K562 (cell line): Measurements from ENCODE around the gene HTR1D. TPM values are rescaled to one million over a fixed set of nuclear protein-coding genes. Genes with fewer than 3 reads are reported as not detected.

Source experiments
- ATAC-seq: fragments of 200-7000 bp; cut with Tn5 transposase; 3 replicates; pipeline ENCODE4 v1.9.1; 2020; ENCODE audit warnings: moderate library complexity
- BruUV-seq: library from RNA; stranded (reverse); fragments of 400-500 nt; replicated peaks from 2 replicates; lab custom pipeline; 2021; lab: Mats Ljungman, UMichigan
- CTCF ChIA-PET: fragments of 300-600 bp; formaldehyde crosslinking; extraction: SDS; loops from one replicate; lab custom pipeline; 2021; ENCODE audit warnings: low intra/inter-chr PET ratio; lab: Yijun Ruan, JAX
- POLR2A ChIA-PET: fragments of 300-600, 350-650 bp; sonication (Branson Sonifier 250); formaldehyde crosslinking; extraction: SDS; loops from one replicate; lab custom pipeline; 2021; ENCODE audit warnings: antibody characterized with exemption, inconsistent platforms; lab: Yijun Ruan, JAX
- DNase-seq, 4 experiments: peaks; one replicate each; pipeline versions ENCODE4 v3.0.0 to v3.0.0-alpha.2; 2011 to 2018; ENCODE audit warnings: low spot score in 3 of 4, mixed read lengths in 3 of 4; ENCODE audit errors: extremely low read depth in 1 of 4
- FAIRE-seq: peaks from 2 replicates; lab custom pipeline; 2011; peaks lifted over from hg19 to GRCh38; lab: Jason Lieb, UNC
- H2AFZ ChIP-seq: 2 replicates; pipeline ENCODE4 v1.6.0; 2011; ENCODE audit warnings: low read depth, low read length, control low read depth, inconsistent platforms
- H3K27ac ChIP-seq: fragments of 200-600 bp; 3 replicates; pipeline ENCODE4 v1.8.0; 2011; ENCODE audit warnings: low read depth, mild to moderate bottlenecking, control low read depth, inconsistent platforms, low read length, moderate library complexity, mixed read lengths; ENCODE audit errors: extremely low read depth
- H3K27me3 ChIP-seq, 2 experiments: fragments of 300-600 bp in 1 of 2; 2 replicates in 1 of 2; 3 replicates in 1 of 2; pipeline versions ENCODE4 v1.6.0 to v1.8.0; 2011; ENCODE audit warnings: inconsistent platforms in 2 of 2, low read length in 2 of 2, mild to moderate bottlenecking in 1 of 2, mixed read lengths in 1 of 2, moderate library complexity in 1 of 2; ENCODE audit not compliant: control insufficient read depth in 2 of 2, insufficient read depth in 2 of 2
- H3K36me3 ChIP-seq: fragments of 300-600 bp; 3 replicates; pipeline ENCODE4 v1.8.0; 2011; ENCODE audit warnings: mild to moderate bottlenecking, low read length, inconsistent platforms; ENCODE audit not compliant: control insufficient read depth, insufficient read depth
- H3K4me1 ChIP-seq, 2 experiments: fragments of 200-600 bp in 1 of 2; replicated peaks in 1 of 2; 2 replicates in 1 of 2; 3 replicates in 1 of 2; pipeline versions ENCODE4 v1.5.1 to v1.8.0; 2011; ENCODE audit warnings: inconsistent platforms in 2 of 2, low read length in 2 of 2, mild to moderate bottlenecking in 1 of 2, mixed read lengths in 1 of 2, moderate library complexity in 1 of 2; ENCODE audit not compliant: control insufficient read depth in 2 of 2, insufficient read depth in 2 of 2
- H3K4me2 ChIP-seq: 2 replicates; pipeline ENCODE4 v1.6.1; 2011; ENCODE audit warnings: low read length, control low read depth, inconsistent platforms, mixed read lengths; ENCODE audit not compliant: insufficient read depth
- H3K4me3 ChIP-seq: fragments of 200-600 bp; sonication (generic), shearing (Covaris generic); 2 replicates; pipeline ENCODE4 v1.5.1; 2016; ENCODE audit warnings: control low read depth, inconsistent platforms
- H3K79me2 ChIP-seq: fragments of 200-600 bp; 3 replicates; pipeline ENCODE4 v1.8.0; 2011; ENCODE audit warnings: low read length, inconsistent platforms; ENCODE audit not compliant: control insufficient read depth, insufficient read depth
- H3K9ac ChIP-seq, 2 experiments: 2 replicates each; pipeline versions ENCODE4 v1.6.0 to v1.6.1; 2011; ENCODE audit warnings: low read depth in 2 of 2, low read length in 2 of 2, control low read depth in 1 of 2, inconsistent platforms in 1 of 2, mild to moderate bottlenecking in 1 of 2, mixed read lengths in 1 of 2; ENCODE audit not compliant: insufficient read depth in 1 of 2
- H3K9me1 ChIP-seq: one replicate; pipeline ENCODE4 v1.6.0; 2011; ENCODE audit warnings: inconsistent platforms, mild to moderate bottlenecking, low read length, moderate library complexity; ENCODE audit not compliant: control insufficient read depth, insufficient read depth
- H3K9me3 ChIP-seq: replicated peaks from 2 replicates; pipeline ENCODE4 v1.5.1; 2011; ENCODE audit warnings: low read depth, low read length, inconsistent platforms; ENCODE audit not compliant: control insufficient read depth, insufficient read depth
- H4K20me1 ChIP-seq: replicated peaks from 2 replicates; pipeline ENCODE4 v1.6.1; 2011; ENCODE audit warnings: low read length, inconsistent platforms, mixed read lengths; ENCODE audit not compliant: control insufficient read depth, insufficient read depth
- ADNP ChIP-seq: fragments of 200-800 bp; sonication (Bioruptor generic); IDR thresholded peaks from 2 replicates; pipeline ENCODE4 v1.6.1; 2016; ENCODE audit warnings: missing genetic modification characterization, missing compliant biosample characterization
- CEBPG ChIP-seq, 3 experiments: fragments of 200-800 bp in 1 of 3; sonication (Bioruptor generic) in 1 of 3; sonication (generic) in 1 of 3; formaldehyde crosslinking in 1 of 3; IDR thresholded peaks in 2 of 3; conservative IDR thresholded peaks in 1 of 3; 2 replicates each; pipeline versions ENCODE4 v1.6.1 to v1.8.0; 2016 to 2022; ENCODE audit warnings: missing compliant biosample characterization in 2 of 3, missing genetic modification characterization in 2 of 3, mild to moderate bottlenecking in 1 of 3, missing genetic modification reagents in 1 of 3
- NFE2 ChIP-seq: IDR thresholded peaks from 2 replicates; pipeline ENCODE4 v1.6.1; 2014; ENCODE audit warnings: antibody characterized with exemption, low read depth
- PHB2 ChIP-seq: fragments of 450-650 bp; IDR thresholded peaks from 2 replicates; pipeline ENCODE4 v1.6.1; 2017; ENCODE audit warnings: low read depth
- RERE ChIP-seq: sonication (generic); formaldehyde crosslinking; IDR thresholded peaks from 2 replicates; pipeline ENCODE4 v1.8.0; 2023; ENCODE audit warnings: missing genetic modification reagents, mild to moderate bottlenecking, borderline replicate concordance
- STAT5B ChIP-seq: fragments of 250-450 bp; sonication (Bioruptor Pico); IDR thresholded peaks from 2 replicates; pipeline ENCODE4 v1.8.0; 2021; ENCODE audit warnings: mild to moderate bottlenecking, inconsistent platforms
- TRIM24 ChIP-seq, 2 experiments: fragments of 450-650 bp; IDR thresholded peaks; 2 replicates each; pipeline ENCODE4 v1.6.1; 2016
- ZNF384 ChIP-seq: IDR thresholded peaks from 2 replicates; pipeline ENCODE4 v1.6.1; 2012; ENCODE audit warnings: low read depth, low read length, improper control_type of control experiment
- WGBS: fragments of 100-300 bp; shearing (Covaris generic); methylation state at CpG from one replicate; pipeline ENCODE4 v1.1.6; 2016; ENCODE audit warnings: low coverage, mixed read lengths; ENCODE audit not compliant: insufficient coverage; ENCODE audit errors: missing lambda C conversion rate; 5-methylcytosine and 5-hydroxymethylcytosine counted together
- in situ Hi-C: fragments of 300-500 bp; cut with MboI; formaldehyde crosslinking; loops from 4 replicates; pipeline ENCODE4 v1.15.0; 2018; ENCODE audit warnings: inconsistent platforms, mixed read lengths
- intact Hi-C: fragments of 100-400 bp; cut with micrococcal nuclease; formaldehyde crosslinking; loops from 2 replicates; pipeline ENCODE4 v1.14.2; 2022
- polyA plus RNA-seq, 8 experiments: library from polyadenylated mRNA; depleted of rRNA in 4 of 8; stranded (reverse) in 5 of 8; unstranded in 3 of 8; fragments of >200 nt; fragmentation: Nextera tagmentation in 2 of 8; fragmentation: Illumina TruSeq in 1 of 8; extraction: Ambion mirVana in 2 of 8; extraction: Trizol in 1 of 8; gene quantifications; 2 replicates each; pipeline versions ENCODE4 v1.2.1 to v1.2.3, GENCODE V29; 2011 to 2014; ENCODE audit warnings: inconsistent platforms in 1 of 8, missing spikeins in 1 of 8
- total RNA-seq, 7 experiments: library from RNA; depleted of rRNA in 6 of 7; stranded (reverse); fragments of >200 nt in 6 of 7; fragmentation: Illumina TruSeq in 2 of 7; extraction: Trizol in 2 of 7; gene quantifications; 2 replicates each; pipeline versions ENCODE4 v1.2.1 to v1.2.3, GENCODE V29; 2011 to 2021; ENCODE audit warnings: low replicate concordance in 1 of 7

Gene HTR1D
- total and polyA plus RNA-seq, 9 of the 15 experiments (the other 6 are each of a cell fraction or from before 2014, with no cell fraction given): 0.03 to 0.09 (median 0.04) TPM; not detected in 4

- TF ChIP-seq RERE: no peak
Measured at GRCh38 chr1:23193391-23194118, 23.7 kb downstream of the HTR1D start (continued).

GRCh38 chr1:23191199-23191598, 26.1 kb downstream of the HTR1D start:
- H3K9me1 ChIP-seq: no peaks in the 10 kb centered on the region
- peaks cover 0 to 4% of the 10 kb centered on the region in 2 experiments; a peak in 2 of 5 replicates for H3K4me1 ChIP-seq
- peaks cover 4% of the 10 kb centered on the region; the same call in 1 of the 2 replicates for H4K20me1 ChIP-seq
- in situ Hi-C loops: no loop called here
- no peaks in the 10 kb centered on the region for H3K36me3 ChIP-seq
- no peak overlapping the region for H3K4me3 ChIP-seq
- no peaks in the 10 kb centered on the region for H3K79me2 ChIP-seq
- no peak overlapping the region for H2AFZ ChIP-seq
- DNase-seq (no peak), ATAC-seq (no peak), FAIRE-seq (no peak)
- POLR2A ChIA-PET: interaction anchor here (0.6 to 1.8 kb wide), 3 partner anchors 10 to 37 kb away, joined by 4 to 5 read pairs (median 4); no protein-coding TSS in a partner anchor
- BruUV-seq: no TSS peak
- peaks cover 34 to 43% of the 10 kb centered on the region in 2 experiments for H3K27me3 ChIP-seq
- H3K4me2 ChIP-seq: no peak overlapping the region
- CTCF ChIA-PET: interaction anchor here (0.6 kb wide), 1 partner anchor 712 kb away, joined by 4 read pairs; no protein-coding TSS in a partner anchor
- H3K27ac ChIP-seq: no peak overlapping the region
- WGBS: 10% methylated on average over 3 of the region's 3 CpGs
- H3K9me3 ChIP-seq: no peaks in the 10 kb centered on the region
- intact Hi-C loops: no loop called here
- H3K9ac ChIP-seq: no peak overlapping the region
- no peak for TF ChIP-seq PHB2
- peak; percentile 89 for TF ChIP-seq ZNF384
- peak; percentile 30; the same call in 1 of the 2 replicates for TF ChIP-seq NFE2
- TF ChIP-seq TRIM24 (IDR thresholded peaks at IDR 0.05): peak; percentile 60 to 70
- TF ChIP-seq STAT5B: no peak
- no peak for TF ChIP-seq ADNP (tag)
- no peak for TF ChIP-seq CEBPG (CRISPR knock-in tag; IDR thresholded peaks at IDR 0.05)
- no peak for TF ChIP-seq CEBPG (tag; conservative IDR thresholded peaks at IDR 0.05 in 1 of 2, IDR thresholded peaks at IDR 0.05 in 1 of 2)
